Stimulated activated naive CD8-positive, alpha-beta T cell treated with anti-CD3 and anti-CD28 coated beads, Interleukin-15, Interleukin-2, amounts not matched to agents 100 ng/mL and 50 ng/mL, for 24 hours (primary cell): ENCODE measurements around the gene MTX3.

Source experiments
- H3K27ac Mint-ChIP-seq: one replicate; pipeline ENCODE4 v1.8.0; 2021; ENCODE audit warnings: mild to moderate bottlenecking, mixed read lengths
- H3K27me3 Mint-ChIP-seq: one replicate; pipeline ENCODE4 v1.8.0; 2021; ENCODE audit warnings: mixed read lengths
- H3K36me3 Mint-ChIP-seq: one replicate; pipeline ENCODE4 v1.8.0; 2021; ENCODE audit warnings: low read depth, mixed read lengths
- H3K4me1 Mint-ChIP-seq: one replicate; pipeline ENCODE4 v1.8.0; 2021; ENCODE audit warnings: low read depth, mixed read lengths
- H3K4me3 Mint-ChIP-seq: one replicate; pipeline ENCODE4 v1.8.0; 2021; ENCODE audit warnings: mild to moderate bottlenecking, mixed read lengths
- H3K9me3 Mint-ChIP-seq: one replicate; pipeline ENCODE4 v1.8.0; 2021; ENCODE audit warnings: mixed read lengths

MTX3 gene

DNA sequence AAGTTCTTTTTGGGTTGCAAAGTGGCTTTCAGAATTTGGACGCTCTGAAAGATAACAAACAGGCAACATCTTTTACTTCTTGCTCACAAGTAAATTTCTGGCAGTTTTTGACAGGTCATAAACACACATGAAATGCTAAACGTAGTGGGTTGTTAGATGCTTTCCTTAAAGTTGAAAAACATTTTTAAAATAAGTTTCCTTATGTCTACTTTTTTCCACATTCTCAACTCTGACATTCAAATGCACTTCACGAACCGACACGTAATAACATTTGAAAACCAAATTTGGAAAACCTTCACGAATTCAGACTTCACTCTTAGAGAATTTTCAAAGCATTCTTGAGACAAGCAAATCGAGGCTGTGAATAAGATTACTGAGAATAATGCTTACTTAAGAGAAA, 26.9 kb downstream of the MTX3 start:
- no peaks in the 10 kb centered on the region for H3K36me3 Mint-ChIP-seq
- H3K27ac Mint-ChIP-seq: peak overlapping the region; percentile 87
- H3K4me1 Mint-ChIP-seq: peaks cover 30% of the 10 kb centered on the region
- H3K9me3 Mint-ChIP-seq: no peaks in the 10 kb centered on the region
- H3K27me3 Mint-ChIP-seq: peaks cover 11% of the 10 kb centered on the region
- peak overlapping the region; percentile 23 for H3K4me3 Mint-ChIP-seq

DNA sequence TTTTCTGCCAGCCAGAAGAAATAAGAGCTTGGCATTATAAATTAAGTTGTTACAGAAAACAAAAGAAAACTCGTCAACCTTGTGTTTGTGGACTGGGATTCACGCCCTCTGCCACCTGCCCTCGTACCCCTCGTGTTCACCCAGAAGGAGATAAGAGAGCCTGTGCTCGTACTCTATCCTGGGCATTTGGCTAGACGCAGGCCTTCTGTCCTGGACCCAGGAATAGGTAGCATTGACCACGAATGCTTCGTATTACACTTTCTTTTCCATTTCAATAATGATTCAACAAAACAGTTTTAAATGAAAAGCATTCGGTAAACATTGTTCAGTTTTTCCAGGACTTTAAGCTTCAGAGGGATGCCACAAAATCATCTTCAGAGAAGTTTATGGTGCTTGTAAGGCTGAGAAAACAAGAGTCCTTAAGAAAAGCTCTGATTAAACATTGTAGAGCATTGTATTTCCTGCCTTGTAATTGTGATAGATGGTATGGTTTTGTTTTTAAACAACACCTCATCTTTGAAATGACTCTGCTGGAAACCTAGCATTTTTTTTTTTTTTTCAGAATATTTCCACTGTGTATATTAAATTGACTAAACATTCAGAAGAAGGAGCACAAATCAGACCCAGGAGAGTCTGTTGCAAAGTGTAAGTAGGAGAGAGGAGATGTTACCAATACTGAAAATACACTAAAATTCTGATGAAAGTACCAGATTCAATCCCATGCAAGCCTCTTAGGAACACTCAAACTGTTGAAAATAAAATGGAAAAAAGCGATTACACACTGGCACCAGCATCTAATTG, 27.6 kb downstream of the MTX3 start:
- Mint-ChIP-seq H3K4me3 (peak overlapping the region; percentile 23), H3K9me3 (no peaks in the 10 kb centered on the region), H3K36me3 (no peaks in the 10 kb centered on the region), H3K27ac (peak overlapping the region; percentile 87), H3K4me1 (peaks cover 30% of the 10 kb centered on the region), H3K27me3 (peaks cover 11% of the 10 kb centered on the region)

DNA sequence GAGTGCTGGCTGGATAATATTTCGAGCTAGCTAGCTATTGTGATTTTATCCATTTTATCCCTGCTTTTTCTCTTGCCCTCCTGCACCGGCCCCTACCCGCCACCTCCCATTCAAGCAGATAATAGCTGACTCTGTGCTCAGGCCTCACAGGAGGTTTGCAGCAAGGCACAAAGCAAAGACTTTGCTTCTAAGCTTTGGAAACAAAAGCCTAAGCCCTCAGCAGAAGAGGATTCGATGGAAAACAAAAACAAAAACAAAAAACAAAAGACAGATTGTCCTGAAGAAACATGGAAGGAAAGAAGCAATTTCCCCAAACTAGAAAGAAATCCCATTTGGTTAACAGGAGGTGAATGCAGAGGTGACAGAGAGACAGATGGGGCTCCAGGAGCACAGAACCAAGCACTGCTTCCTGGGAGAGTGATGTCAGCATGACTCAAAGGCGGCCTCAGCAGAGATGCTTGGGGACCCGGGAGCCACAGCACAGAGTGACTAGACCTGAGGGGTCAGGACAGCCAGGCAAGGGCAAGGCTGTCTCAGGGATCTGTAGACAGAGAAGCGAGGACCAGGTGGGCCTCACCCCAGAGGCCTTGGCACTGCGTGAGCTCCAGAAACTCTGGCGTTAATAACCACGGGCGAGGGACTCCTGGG, 28.4 kb downstream of the MTX3 start:
- Mint-ChIP-seq H3K27ac (peak overlapping the region; percentile 87), H3K36me3 (no peaks in the 10 kb centered on the region), H3K4me3 (peak overlapping the region; percentile 31), H3K27me3 (peaks cover 7% of the 10 kb centered on the region), H3K9me3 (no peaks in the 10 kb centered on the region), H3K4me1 (peaks cover 30% of the 10 kb centered on the region)

DNA sequence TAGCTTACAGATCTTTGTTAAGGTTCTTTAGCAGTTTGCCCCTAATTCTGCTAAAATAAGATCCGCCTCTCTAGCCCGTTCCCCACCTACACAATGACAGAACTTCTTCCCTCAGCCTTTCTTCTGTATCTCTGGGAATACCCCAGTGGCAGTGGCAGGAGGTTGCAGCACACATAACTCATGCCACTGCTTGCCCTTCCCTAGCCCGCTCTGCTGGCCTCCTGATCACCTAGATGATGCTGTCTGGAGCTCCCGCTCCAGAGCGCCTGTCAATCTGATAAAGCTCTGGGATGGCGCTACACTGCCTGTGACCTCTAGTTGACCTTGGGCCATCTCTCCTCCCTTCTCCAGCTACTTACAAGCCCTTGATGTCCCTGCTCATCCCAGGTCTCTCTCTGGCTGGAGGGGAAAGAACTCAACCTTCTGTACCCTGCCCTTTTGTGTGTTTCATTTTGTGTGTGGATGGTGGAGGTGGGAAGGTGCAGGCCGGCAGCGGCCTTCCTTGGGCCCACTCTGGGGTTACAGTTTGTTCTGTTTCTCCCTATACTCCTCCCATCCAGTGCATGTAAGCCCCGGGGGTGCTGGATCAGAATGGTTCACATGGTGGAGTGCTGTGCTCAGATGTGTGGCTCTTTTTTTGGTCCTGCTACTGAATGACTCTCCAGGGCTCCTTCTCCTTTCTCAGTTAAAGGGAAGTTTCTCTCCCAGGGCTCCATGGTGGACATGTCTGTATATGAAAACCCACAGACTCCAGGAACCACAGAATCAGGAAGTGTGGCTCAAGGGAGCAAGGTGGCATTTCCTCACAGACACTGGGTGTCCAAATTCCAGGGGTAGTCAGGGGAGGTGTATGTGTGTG, 29.1 kb downstream of the MTX3 start:
- Mint-ChIP-seq H3K27me3 (peaks cover 5% of the 10 kb centered on the region), H3K4me1 (peaks cover 30% of the 10 kb centered on the region), H3K36me3 (no peaks in the 10 kb centered on the region), H3K4me3 (no peak overlapping the region), H3K9me3 (no peaks in the 10 kb centered on the region), H3K27ac (no peak overlapping the region)

DNA sequence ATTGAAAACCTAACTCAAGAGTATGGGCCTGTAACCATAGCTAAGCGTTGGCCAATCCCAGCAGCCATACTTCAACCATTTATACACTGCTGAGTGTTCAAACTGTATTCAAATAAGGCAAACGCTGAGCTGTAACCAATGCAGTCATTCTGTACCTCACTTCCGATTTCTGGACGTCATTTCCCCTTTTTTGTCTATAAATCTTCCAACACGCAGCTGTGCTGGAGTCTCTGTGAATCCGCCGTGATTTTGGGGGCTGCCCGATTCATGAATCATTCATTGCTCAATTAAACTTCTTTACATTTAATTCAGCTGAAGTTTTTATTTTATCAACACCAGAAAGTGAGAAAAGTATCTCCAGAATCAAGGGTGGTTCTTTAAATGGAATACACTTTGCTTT, 31.7 kb downstream of the MTX3 start:
- H3K4me1 Mint-ChIP-seq: peaks cover 27% of the 10 kb centered on the region
- no peaks in the 10 kb centered on the region for H3K36me3 Mint-ChIP-seq
- peaks cover 3% of the 10 kb centered on the region for H3K27me3 Mint-ChIP-seq
- H3K27ac Mint-ChIP-seq: no peak overlapping the region
- H3K4me3 Mint-ChIP-seq: no peak overlapping the region
- no peaks in the 10 kb centered on the region for H3K9me3 Mint-ChIP-seq

DNA sequence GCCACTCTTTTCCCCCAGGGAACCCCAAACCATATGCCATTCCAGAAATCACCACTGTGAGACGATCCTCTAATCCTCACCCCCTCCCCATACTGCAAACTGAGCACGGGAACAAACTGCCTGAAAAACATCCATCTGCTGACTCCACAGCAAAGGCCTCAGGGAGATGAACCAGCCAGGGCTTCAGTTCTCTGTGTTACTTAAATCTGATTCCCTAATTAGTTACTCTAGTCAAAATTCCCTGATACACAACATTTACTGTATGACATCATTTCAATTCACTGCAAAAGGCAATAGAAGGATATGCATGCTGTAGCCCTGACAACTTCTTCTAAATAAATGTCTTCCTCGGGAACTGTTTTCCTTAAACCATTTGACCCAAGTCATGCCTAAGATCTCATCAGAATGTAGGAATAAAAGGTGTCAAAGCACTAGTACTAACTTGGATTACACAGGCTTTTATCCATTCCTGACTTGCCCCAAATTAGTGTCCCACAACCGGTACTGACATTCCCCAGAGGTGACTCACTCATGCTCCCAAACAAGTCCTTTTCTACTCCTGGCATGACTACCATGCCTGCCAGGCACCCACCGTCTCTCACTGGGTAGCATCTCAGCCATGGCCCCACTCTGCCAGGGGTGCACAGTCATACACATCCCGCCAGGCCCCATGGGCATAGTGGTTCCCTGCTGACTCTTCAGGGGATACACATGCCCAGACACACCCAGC, 35.0 kb downstream of the MTX3 start:
- H3K27me3 Mint-ChIP-seq: peaks cover 5% of the 10 kb centered on the region
- H3K27ac Mint-ChIP-seq: no peak overlapping the region
- no peak overlapping the region for H3K4me3 Mint-ChIP-seq
- H3K36me3 Mint-ChIP-seq: no peaks in the 10 kb centered on the region
- no peaks in the 10 kb centered on the region for H3K9me3 Mint-ChIP-seq
- H3K4me1 Mint-ChIP-seq: no peaks in the 10 kb centered on the region

DNA sequence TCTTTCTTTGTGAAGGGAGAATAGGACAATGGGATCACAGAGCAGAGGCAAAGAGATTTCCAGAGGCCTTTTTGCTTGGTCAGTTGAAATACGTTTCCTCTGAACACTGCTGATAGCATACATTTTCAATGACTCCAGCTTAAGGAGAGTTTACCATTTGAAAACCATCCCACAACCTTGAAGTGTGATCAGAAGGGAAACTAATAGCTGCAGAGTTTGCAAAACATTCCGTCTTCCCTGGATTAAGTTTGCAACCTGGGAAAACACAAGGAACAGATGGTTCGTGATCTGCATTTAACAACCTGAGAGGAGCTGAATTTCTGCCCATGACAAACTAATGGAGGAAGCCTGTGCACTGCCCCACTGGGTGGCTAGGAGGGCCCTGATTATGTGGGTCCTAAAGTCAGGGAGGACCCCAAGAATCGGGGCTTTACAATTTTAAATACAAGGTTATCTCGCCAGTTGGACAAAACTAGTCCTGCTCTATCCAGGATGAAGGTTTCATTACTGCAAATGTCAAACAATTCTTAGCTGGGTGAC, 35.6 kb downstream of the MTX3 start:
- peaks cover 5% of the 10 kb centered on the region for H3K27me3 Mint-ChIP-seq
- no peaks in the 10 kb centered on the region for H3K9me3 Mint-ChIP-seq
- H3K27ac Mint-ChIP-seq: no peak overlapping the region
- no peak overlapping the region for H3K4me3 Mint-ChIP-seq
- H3K4me1 Mint-ChIP-seq: no peaks in the 10 kb centered on the region
- H3K36me3 Mint-ChIP-seq: no peaks in the 10 kb centered on the region

DNA sequence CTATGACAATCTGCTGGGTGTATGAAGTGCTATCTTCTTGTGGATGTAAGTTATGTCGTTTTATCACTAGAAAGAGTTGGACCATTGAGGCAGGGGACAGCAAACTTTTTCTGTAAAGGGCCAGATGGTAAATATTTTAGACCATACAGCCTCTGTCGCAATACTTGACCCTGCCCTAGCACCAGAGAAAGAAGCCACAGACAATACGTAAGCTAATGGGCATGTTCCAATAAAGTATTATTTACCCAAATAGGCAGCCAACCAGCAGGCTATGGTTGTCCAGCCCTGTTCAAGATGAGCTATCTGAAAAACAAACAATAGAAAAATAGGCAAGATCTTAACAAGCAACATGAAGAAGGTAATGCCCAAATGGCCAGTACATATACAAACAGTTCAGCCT, 36.4 kb downstream of the MTX3 start:
- Mint-ChIP-seq H3K27ac (no peak overlapping the region), H3K4me3 (no peak overlapping the region), H3K9me3 (no peaks in the 10 kb centered on the region), H3K4me1 (no peaks in the 10 kb centered on the region), H3K27me3 (peaks cover 5% of the 10 kb centered on the region), H3K36me3 (no peaks in the 10 kb centered on the region)

DNA sequence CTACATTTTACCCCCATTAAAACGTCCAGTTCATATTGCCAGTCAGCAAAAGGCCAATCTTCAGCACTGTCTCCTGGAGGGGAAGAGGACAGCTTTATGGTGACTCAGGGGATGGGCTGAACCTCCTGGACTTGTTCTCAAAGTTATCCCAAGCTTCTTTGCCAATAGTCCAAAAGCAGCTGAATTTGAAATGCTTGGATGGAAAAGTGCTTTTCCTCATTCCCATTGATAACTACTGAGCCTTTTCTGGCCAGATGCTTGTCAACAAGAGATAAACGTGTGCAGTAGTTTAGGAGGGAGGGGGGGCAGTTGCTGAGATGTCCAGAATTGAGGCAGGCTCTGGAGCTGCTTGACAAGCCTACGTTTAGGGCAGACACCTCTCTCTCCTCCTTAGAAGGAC, 43.5 kb downstream of the MTX3 start:
- Mint-ChIP-seq H3K36me3 (no peaks in the 10 kb centered on the region), H3K4me1 (no peaks in the 10 kb centered on the region), H3K27me3 (no peaks in the 10 kb centered on the region), H3K9me3 (no peaks in the 10 kb centered on the region), H3K4me3 (no peak overlapping the region), H3K27ac (no peak overlapping the region)

DNA sequence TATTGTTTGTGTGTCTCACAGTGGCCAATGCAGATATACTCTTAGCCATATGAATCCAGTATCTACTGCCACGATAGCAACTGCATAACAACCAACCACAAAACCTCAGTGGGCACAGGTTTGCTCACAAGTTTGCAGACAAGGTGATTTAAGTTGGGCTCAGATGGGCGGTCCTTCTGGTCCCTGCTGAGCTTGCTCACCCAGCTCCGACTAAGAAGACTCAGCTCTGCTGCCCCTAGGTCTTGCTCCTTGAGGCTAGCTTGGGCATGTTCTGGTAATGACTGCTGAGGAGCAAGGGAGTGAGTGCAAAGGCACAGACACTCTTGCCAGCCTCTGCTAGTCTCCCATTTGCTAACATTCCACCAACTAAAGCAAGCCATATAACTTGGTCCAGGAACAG, 52.6 kb downstream of the MTX3 start:
- H3K27me3 Mint-ChIP-seq: no peaks in the 10 kb centered on the region
- H3K36me3 Mint-ChIP-seq: no peaks in the 10 kb centered on the region
- H3K9me3 Mint-ChIP-seq: no peaks in the 10 kb centered on the region
- no peak overlapping the region for H3K4me3 Mint-ChIP-seq
- H3K4me1 Mint-ChIP-seq: peaks cover 6% of the 10 kb centered on the region
- peak overlapping the region; percentile 32 for H3K27ac Mint-ChIP-seq

DNA sequence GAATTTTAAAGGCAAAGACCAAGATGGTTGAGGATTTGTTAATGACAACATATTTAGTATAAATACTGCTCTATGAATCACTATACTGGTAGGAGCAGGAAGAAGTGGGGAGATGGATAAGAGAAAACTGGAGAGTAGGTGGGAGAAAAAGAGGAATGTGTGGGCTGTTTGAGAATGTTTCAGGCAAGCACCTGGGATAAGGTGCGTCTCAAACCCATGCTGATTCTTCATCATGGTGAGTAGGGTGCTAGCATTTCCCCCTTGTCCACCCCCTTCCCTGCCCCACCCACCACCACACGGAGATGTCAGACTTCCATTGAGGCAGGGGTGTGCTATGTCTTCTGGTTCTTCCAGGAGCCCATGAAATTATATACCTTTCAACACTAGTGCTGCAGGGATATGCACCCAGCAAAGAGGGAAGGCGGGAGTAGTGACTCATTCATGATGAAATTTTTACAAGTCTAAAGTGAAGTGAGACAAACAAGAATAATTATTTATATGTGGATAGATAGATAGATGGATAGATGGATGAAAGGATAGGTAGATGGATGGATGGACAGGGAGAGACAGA, 54.3 kb downstream of the MTX3 start:
- H3K4me1 Mint-ChIP-seq: peaks cover 6% of the 10 kb centered on the region
- H3K9me3 Mint-ChIP-seq: no peaks in the 10 kb centered on the region
- H3K36me3 Mint-ChIP-seq: no peaks in the 10 kb centered on the region
- no peak overlapping the region for H3K4me3 Mint-ChIP-seq
- H3K27me3 Mint-ChIP-seq: no peaks in the 10 kb centered on the region
- H3K27ac Mint-ChIP-seq: no peak overlapping the region

DNA sequence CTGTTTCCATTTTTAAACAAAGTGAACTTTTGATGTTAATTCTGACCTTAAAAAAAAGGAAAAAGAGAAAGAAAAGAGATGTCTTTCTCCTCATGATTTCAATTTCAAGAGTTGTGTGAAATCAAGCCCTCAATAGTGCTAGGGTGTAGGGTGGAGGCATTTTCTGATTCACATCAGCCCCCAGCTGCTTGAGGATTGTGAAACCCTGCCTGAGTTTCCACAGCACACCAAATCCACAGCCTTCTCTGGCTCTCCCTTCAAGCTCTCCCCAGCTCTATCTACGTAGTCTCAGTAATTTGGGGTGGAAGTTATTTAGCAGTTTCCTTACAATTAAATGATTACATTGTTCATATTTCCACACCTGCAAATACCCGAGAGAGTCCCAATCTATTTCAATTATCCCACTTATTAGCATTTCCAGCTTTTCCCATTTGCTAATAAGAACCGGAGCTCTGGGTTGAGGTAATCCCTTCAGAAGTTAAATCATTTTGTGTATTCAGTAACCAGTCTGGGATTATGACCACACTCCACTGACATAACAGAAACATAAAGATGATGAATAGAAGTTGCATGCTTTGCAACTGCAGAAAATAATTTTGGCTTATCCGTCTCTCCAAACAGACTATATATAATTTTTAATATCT, 54.9 kb downstream of the MTX3 start:
- Mint-ChIP-seq H3K4me1 (peaks cover 6% of the 10 kb centered on the region), H3K9me3 (no peaks in the 10 kb centered on the region), H3K27me3 (no peaks in the 10 kb centered on the region), H3K4me3 (no peak overlapping the region), H3K36me3 (no peaks in the 10 kb centered on the region), H3K27ac (no peak overlapping the region)

DNA sequence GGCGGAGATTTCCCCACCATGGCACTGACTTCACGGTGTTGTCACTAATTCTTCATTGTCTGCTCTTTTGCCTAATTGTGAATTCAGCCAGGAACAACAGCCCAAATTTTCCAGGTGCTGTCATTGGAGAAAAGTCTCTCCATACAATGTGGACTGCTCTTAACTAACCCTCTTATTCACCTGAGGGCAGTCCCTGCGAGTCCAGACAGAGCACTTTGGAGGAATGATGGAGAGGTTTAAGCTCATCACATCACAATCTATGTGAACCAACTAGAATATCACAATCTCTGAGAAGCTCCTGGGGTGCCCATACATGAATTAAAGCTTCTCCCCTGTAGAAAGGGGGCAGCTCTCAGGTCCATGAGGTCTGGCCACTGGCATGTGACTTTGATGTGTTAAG, 56.4 kb downstream of the MTX3 start:
- Mint-ChIP-seq H3K4me3 (no peak overlapping the region), H3K9me3 (no peaks in the 10 kb centered on the region), H3K4me1 (peaks cover 6% of the 10 kb centered on the region), H3K27ac (no peak overlapping the region), H3K27me3 (no peaks in the 10 kb centered on the region), H3K36me3 (no peaks in the 10 kb centered on the region)
